Measurements from ENCODE around the gene KARS1.

Gene KARS1

DNA sequence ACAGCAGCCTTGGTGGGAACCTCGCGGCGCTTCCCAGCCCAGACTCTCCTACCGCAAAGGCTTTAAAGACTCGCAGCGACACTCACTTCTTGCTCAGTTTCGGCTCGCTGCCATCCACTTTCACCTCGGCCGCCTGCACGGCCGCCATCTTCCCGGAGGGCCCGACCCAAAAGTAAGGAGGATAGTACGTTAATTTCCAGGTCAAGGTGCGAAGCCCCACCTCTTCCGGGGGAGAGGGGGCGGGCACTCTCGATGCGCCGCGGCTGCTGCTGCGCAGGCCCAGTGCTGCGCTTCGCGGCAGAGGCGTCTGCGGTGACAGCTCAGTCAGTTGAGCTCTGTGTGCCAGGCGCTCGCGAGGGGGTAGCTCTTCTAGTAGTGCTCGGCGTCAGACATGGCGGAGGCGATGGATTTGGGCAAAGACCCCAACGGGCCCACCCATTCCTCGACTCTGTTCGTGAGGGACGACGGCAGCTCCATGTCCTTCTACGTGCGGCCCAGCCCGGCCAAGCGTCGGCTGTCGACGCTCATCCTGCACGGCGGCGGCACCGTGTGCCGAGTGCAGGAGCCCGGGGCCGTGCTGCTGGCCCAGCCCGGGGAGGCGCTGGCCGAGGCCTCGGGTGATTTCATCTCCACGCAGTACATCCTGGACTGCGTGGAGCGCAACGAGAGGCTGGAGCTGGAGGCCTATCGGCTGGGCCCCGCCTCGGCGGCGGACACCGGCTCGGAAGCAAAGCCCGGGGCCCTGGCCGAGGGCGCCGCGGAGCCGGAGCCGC, at the start of gene KARS1, which contains the start of gene TERF2IP:
KARS1 (minus strand) TSS at position 174 of the 773 bp plus-strand sequence; CDS start at position 148, 26 bp downstream.
TERF2IP (plus strand) TSS at position 282 of the 773 bp plus-strand sequence; CDS start at position 392, 110 bp downstream.
- DNase-seq (ENCODE audit: low read depth in 2 of 3, low spot score in 1 of 3): peak; percentile 87 to 92 (median 92)

DNA sequence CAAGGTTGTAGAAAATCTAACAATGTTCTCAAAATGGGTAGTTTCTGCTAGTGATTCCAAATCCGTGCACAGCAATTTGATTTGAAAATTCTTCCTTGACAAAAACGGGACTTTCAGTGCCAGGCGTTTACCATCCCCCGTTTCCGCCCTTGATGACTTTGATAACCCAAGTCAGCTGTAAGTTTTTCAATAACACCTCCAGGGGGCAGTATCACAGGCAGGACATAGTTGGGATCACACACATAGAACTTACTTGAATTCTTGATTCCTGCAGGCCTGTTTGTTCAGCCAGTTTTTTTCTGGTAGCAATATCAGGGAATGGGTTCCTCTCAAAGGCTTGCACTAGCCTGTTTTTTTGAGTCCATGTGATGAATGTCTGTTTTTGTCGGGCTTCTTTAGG, 48.2 kb upstream of the KARS1 start:
- DNase-seq (ENCODE audit: low read depth in 2 of 3, low spot score in 1 of 3): no peak

DNA sequence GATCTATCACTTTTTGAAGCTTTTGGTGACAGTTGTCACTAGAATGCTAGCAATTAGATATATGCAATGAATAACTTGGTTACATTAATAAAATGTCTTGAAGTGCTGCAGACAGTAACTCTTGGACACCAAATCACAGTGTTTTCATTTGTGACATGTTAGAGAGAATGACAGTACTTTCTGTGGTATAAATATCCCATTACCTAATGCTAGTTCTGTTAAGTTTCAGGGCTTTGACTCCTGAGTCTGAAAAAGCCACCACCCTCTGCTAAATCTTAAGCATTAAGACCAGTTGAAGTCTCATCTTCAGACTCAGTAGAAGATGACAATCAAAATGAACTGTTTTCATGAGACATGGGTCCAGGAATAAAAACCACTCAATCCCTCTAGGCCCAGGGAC, 39.9 kb upstream of the KARS1 start:
- DNase-seq (ENCODE audit: low read depth in 2 of 3, low spot score in 1 of 3): no peak

DNA sequence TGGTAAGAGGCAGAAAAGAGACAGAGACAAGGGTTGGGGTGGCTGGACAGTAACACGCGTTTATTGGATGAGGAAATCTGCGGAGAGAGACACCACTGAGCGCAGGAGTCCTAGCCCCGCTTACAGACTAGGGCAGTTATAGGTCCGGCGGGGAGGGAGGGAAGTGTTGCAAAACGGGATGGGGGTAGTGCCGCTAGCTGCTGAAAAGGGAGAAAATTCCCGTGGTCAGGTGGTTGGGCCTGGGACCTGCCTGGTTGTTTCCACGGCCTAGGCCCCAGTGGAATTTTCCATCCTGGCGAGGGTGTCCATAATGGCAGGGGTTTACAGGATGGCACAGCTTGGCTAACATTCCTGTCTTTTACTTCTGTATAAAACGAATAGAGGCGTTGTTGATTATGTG, 34.8 kb upstream of the KARS1 start:
- DNase-seq (ENCODE audit: low read depth in 2 of 3, low spot score in 1 of 3): no peak

DNA sequence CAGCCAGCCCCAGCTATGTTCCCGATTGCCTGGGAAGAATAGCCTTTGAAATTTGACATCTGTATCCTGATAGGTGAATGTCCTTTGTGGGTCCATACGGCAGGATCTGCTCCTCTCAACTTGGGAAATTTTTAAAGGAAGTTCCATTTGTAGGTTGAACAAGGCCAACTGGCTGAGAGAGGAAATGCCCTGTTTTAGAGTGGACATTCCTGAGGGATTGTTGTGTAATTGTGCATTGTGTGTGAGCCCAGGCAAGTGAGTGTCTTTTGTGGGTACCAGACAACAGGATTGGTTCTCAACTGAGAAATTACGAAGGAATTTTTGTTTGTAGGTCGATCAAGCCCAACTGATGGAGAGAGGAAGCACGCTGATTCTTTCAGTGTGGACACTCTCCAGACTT, 31.9 kb upstream of the KARS1 start:
- DNase-seq (ENCODE audit: low read depth in 2 of 3, low spot score in 1 of 3): no peak

DNA sequence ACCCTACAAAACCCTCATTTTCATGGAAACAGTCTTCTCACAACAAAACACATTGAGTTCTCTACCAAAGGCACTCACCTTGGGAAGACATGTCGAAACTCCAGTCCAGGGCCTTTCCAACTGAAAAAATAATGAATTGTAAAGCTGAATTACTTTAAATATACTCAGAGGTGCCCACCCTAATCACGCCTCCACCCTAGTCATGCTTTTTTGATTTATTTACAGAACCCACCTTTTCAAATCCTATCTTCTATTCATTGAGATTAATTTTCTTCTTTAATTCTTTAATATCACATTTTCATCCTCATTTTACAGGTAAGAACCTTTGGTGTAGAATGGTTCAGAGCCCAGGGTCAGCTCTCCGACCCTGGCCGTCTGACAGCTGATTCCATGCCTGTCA, 29.4 kb upstream of the KARS1 start, which contains the start of gene CPHXL2:
CPHXL2 (minus strand) TSS at position 101 of the 400 bp plus-strand sequence; CDS start at position 91, 10 bp downstream.
- no peak for DNase-seq (ENCODE audit: low read depth in 2 of 3, low spot score in 1 of 3)

DNA sequence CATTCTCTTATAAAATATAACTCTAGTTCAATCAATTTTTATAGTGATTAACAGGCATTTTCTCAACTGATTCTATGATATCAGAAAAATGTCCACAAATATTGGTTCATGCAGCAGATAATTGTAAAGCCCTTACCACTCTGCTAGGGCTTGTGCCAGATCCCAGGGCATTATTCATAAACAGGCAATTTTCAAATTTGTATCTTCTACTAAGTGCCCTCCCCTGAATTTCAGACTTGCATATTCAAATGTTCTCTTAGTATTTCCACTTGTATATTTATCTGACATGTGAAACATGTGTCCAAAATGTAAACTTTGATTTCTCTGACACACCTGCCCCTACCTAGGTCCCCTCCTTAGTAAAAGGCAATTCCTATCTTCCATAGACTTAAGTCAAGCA, 20.0 kb upstream of the KARS1 start:
- no peak for DNase-seq (ENCODE audit: low read depth in 2 of 3, low spot score in 1 of 3)

DNA sequence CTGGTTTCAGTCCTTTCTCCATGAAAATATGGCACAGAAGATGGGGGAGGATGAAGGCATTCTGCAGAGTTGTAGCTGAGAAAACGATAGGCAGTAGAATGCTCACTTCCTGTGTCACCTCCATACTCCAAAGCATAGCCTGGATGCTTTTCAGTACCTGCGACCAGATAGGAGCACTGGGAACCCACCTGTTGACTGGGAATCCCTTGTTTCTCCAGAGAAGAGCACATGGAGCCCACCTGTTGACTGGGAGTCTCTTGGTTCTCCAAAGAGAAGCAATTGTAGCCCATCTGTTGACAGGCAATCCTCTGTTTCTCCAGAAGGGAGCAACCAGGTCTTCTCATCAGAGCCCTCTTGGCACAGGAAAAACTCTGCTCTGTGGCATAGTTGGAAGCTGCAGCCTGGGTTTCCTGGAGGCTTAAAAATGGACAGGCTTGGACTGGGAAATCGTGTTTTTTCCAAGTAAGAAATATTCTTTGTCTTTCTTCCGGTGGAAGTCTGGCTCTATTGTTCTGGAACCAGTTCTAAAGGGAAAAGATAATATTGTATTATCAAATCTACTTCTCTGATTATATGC, 13.3 kb upstream of the KARS1 start:
- no peak for DNase-seq (ENCODE audit: low read depth in 2 of 3, low spot score in 1 of 3)

DNA sequence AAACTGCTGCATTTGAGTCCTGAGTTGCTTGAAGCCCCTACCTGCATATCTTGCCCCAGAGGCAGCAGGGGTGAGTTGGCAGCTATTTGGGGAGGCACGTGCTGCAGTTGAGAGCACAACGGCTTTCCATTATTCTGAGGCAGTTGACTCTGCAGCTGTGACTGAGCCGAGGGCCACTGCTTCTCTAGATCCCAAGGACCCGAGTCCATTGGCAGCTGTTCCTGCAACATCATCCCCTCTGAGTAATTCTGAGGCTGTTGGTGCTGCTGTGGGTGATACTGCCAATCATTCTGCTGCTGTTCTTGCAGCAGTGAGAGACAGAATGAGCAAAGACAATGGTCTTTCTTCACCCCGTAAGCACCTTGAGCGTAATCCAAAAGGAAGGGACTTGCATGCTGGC, 12.9 kb upstream of the KARS1 start:
- no peak for DNase-seq (ENCODE audit: low read depth in 2 of 3, low spot score in 1 of 3)

DNA sequence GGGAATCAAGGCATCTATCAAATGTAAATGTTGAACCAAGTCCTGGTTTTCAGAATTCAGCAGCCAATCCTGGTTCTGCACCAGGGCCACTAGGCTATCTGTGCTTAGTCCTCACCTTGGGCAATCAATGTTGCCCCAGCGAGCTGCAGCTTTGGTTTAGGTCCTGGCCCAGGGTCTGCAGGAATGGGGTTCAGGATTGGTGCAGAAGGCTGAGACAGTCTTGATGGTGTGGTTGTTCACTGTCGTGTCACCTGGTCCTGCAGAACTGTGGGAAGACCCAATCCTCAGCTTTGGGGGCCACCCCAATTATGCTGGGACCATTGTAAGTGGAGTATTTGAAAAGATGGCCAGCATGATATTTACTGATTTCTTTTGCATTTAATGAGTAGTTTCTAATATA, 10.7 kb upstream of the KARS1 start:
- DNase-seq (ENCODE audit: low read depth in 2 of 3, low spot score in 1 of 3): no peak

DNA sequence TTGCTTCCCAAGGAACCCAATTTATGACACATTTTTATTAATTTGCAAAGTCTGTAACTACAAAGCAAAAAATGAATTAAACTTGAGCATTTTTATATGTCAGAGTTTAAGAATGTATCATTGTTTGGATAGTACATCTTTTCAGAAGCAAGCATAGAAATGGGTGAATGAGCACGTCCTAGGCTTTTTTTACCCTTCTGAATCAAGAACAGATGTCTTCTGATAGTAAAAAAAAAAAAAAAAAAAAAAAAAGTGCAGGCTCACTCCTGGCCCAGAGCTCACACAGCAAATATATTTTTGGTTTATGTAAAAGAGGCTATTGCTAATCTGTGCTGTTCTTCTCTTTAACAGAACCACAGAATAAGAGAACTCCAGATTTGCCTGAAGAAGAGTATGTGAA, 6.5 kb upstream of the KARS1 start:
- no peak for DNase-seq (ENCODE audit: low read depth in 2 of 3, low spot score in 1 of 3)

DNA sequence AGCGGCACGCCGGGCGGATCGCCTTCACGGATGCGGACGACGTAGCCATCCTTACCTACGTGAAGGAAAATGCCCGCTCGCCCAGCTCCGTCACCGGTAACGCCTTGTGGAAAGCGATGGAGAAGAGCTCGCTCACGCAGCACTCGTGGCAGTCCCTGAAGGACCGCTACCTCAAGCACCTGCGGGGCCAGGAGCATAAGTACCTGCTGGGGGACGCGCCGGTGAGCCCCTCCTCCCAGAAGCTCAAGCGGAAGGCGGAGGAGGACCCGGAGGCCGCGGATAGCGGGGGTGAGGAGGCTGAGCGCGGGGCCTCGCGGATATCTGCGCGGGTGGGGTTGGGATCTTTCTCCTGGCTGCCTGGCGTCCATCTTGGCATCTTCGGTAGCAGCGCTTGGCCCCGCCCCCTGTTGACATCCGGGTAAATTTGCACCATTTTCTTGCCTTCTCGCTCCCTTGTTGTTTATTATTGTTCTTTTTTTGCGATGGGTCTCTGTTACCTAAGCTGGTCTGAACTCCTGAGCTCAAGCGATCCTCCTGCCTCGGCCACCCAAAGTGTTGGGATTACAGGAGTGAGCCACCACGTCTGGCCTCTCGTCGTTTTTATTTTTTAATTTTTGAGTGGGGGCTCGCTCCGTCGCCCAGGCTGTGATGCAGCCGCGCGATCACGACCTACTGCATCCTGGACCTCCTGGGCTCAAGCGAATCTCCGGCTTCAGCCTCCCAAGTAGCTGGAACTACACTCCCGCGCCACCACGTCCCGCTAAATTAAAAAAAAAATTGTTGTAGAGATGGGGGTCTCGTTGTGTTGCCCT, 1.0 kb upstream of the KARS1 start:
- peak; percentile 67 to 81 (median 80) for DNase-seq (ENCODE audit: low read depth in 2 of 3, low spot score in 1 of 3)

DNA sequence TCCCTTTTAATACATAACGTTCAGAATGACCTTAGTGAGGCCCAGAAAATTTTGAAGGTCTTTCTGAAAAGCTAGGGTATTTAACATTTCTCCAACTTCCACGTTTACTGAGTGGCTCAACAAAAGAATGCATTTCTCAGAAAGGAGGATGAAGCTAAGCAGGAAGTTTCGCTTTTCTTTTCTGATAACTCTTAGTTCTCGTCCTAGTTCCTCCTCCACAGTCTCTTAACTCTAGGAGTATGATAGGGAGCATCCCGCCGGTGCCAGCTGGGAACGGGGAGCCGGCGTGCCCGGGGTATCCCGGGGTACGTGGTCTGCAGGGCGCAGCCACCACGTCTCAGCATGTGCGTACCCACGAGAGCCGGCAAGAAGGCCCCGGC, 363 bp downstream of the KARS1 start:
- no peak for DNase-seq (ENCODE audit: low read depth in 2 of 3, low spot score in 1 of 3)

DNA sequence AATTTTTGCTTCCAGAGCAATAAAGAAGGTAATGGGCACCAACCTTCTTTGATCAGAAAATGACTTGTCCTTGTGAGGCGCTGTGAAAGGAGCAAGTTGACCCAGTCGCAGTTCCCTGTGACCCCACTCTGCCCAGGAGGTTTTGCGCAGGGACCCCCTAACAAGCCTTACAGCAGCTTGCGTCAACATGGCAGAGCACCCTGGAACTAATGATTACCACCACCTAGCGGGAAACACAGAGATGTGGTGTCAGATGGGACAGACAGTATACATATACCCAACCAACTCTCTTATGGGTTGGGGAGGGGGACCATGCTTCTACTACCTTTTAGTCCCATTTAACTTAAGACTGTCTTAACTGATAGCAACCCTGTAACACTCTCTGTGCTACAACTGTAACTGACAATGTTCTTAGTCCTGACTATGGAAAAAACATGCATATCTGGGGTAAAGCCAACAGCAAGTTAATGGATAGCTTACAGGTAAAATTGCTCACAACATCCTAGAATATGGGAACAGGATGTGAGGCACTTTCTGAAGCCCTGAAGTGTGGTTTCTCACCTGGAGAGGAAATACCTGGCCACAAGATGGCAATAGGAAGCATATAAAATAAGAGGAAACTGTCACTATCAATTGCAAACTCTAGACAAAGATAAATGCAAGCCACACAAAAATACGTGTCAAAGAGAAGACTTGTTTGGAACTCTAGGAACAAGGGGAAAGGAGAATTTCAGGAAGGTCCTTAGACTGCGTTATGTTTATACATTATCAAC, 3.0 kb downstream of the KARS1 start:
- no peak for DNase-seq (ENCODE audit: low read depth in 2 of 3, low spot score in 1 of 3)

DNA sequence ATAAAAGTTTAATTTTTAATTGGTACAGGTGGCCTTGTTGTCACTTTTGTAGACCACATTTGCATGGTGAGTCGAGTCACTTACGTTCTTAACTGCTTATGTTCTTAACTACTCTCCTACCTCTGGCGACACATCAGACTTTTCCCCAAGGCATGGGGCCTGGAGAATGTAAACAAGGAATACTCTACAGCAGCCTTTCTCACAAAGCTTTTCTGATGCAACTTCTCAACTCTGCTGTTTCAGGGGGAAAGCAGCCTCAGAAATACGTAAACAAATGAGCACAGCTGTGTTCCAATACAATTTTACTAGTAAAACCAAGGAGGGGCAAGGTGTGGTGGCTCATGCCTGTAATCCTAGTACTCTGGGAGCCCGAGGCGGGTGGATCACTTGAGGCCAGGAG, 6.9 kb downstream of the KARS1 start:
- no peak for DNase-seq (ENCODE audit: low read depth in 2 of 3, low spot score in 1 of 3)

DNA sequence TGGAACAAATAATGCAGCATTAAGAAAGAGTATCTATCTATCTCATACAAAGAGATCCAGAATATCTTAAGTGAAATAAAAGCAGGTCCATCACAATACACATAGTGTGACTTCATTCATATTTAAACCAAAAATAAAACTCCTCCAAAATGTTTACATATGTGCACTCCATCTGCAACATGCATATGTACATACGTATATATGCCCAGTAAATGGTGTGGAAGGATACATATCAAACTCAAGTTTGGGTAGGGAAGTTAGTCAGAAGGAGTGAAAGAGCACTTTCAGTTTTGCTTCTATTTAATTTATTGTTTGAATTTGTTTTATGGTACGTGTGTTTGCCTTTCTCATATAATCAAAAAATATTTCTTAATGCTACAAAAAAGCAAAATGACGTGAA, 12.4 kb downstream of the KARS1 start:
- DNase-seq (ENCODE audit: low read depth in 2 of 3, low spot score in 1 of 3): no peak

DNA sequence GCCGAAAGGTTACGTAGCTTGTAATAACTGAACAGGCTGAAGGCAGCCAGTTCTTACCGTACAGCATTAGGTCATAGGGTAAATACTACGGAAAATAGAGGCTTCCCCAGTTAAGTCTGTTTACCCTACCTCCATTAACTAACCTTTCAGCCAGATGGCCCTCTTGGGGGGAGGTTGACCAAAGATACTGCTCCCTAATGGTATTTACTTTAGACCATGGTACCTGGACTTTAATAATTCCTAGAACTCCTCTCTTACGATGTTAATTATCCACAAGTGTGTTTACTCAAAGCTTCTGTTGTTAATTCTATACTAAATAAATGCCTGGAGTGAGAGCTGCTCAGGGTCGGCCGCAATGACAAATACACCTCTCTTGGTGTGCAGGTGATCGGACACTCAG, 14.6 kb downstream of the KARS1 start:
- no peak for DNase-seq (ENCODE audit: low read depth in 2 of 3, low spot score in 1 of 3)

DNA sequence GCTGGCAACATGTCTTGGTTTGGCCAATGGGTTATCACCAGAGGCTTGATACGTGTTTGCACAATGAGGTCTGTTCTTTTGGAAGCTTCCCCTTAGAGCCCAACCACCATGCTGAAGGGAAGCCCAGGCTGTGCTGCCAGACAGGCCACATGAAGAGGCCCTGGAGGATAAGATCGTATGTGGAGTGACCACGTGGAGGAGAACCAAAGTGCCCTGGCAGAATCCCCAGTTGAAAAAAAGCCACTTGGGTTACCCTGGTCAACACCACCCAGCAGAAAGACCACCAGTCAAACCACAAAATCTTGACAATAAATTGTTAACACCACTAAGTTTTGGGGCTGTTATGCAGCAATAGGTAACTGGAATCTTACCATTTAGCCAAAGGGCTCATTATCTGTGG, 17.4 kb downstream of the KARS1 start:
- no peak for DNase-seq (ENCODE audit: low read depth in 2 of 3, low spot score in 1 of 3)

DNA sequence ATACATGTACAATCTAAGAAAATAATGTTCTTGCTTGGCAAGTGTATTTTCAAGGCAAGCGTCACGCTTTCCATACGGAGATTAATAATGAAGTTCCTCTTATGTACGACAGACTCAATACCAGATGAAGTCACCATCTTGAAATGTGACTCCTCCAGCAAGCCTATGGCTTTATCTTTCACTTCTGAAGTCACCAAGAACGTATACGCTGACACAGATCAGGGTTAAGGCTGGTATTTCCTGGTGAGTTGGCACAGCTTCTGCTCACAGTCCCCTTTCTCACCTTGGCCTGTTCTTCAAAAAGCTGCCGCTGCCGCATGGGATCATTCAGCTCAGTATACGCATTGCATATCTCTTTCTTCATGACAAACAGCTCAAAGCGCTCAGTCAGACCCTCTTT, 18.3 kb downstream of the KARS1 start:
- no peak for DNase-seq (ENCODE audit: low read depth in 2 of 3, low spot score in 1 of 3)

DNA sequence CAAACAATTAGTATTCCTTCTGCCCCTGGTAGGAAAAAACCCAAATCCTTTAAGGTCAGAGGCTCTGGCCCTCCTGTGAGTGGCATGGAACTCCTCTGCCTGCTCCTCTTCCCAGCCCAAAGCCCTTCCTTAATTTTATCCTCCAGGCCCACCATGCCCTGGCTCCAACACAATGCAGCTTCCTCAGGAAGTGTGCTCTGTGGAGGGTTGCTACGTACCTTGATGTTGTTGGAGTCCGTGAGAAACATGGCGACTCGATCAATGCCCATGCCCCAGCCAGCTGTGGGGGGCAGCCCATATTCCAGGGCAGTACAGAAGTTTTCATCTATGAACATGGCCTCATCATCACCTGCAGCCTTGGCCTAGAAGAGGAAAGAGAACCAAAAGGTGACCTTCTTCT, 19.1 kb downstream of the KARS1 start:
- no peak for DNase-seq (ENCODE audit: low read depth in 2 of 3, low spot score in 1 of 3)

DNA sequence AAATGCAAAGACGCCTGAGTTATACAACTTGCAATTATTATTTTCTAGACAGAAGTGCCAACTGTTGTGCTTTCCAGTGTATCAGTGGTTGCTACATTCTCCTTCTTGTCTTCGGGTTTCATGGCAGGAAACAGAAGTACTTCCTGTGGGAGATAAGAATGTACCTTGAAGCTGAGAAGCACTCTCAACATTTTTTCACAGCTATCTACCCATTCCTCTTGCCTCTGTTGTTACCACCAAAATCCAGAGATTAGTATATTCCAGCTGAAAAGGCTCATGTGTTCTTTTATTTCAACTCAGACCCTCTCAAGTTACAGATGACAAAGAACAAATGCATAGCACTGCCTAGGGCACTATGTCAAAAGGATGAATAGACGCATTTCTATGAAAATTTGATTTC, 19.6 kb downstream of the KARS1 start:
- no peak for DNase-seq (ENCODE audit: low read depth in 2 of 3, low spot score in 1 of 3)
